Measurements from ENCODE around the gene KRTAP9-7. TPM values are rescaled to one million over a fixed set of nuclear protein-coding genes. Genes with fewer than 3 reads are reported as not detected.

The KRTAP9-7 gene
- total RNA-seq, 1 experiment from 2014 or later = not detected

DNA sequence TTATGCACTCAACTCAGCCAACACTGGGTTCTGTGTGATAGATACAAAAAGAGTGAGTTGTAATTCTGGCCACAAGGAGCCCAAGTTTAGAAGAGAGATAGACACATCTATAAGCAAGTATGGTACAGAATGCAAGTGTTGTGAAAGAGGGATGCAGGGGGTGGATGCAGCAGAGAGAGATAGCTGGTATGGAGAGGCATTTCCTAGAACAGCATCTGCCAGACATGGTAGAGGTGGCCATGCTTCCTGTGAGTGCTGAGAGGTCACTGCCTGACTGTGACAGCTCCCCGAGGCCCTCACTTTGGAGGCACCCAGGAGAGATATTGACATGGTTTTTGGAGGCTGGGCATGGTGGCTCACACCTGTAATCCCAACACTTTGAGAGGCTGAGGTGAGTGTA is 35.6 kb downstream of the KRTAP9-7 start:
- H2BK15ac ChIP-seq (ENCODE audit: low read depth, low read length) = no peak overlapping the region
- Mint-ChIP-seq H3K27ac (no peak overlapping the region), H3K4me3 (no peak overlapping the region), H3K36me3 (ENCODE audit: insufficient read depth in 1 of 3, low read depth in 3 of 3) (no peaks in the 10 kb centered on the region), H3K4me1 (peaks cover 0 to 2% of the 10 kb centered on the region in 2 experiments; a peak in 1 of 4 replicates), H3K9me3 (no peaks in the 10 kb centered on the region), H3K27me3 (ENCODE audit: low read depth) (peaks cover 15% of the 10 kb centered on the region)
- H3K23me2 ChIP-seq (ENCODE audit: insufficient read length, low read depth, low read length, poor library complexity, severe bottlenecking) = no peaks in the 10 kb centered on the region
- H3K9me3 ChIP-seq (ENCODE audit: control insufficient read depth, low read depth, low read length) = no peaks in the 10 kb centered on the region
- H2BK120ac ChIP-seq (ENCODE audit: low read depth, low read length, poor library complexity, severe bottlenecking) = no peak overlapping the region
- H3K4me1 ChIP-seq (ENCODE audit: insufficient read depth, low read length) = no peaks in the 10 kb centered on the region; the same call in 1 of the 2 replicates
- no peak overlapping the region for H3K27ac ChIP-seq (ENCODE audit: insufficient read length, low read depth, low read length)
- H3K79me1 ChIP-seq (ENCODE audit: insufficient read depth, low read depth, low read length, poor library complexity, severe bottlenecking) = no peaks in the 10 kb centered on the region
- WGBS (ENCODE audit: extremely low coverage, insufficient read length, low lambda C conversion rate) = no CpG with 5 or more reads among the region's 1 CpG
- TF ChIP-seq CTCF (conservative IDR thresholded peaks at IDR 0.05) = no peak
- H4K5ac ChIP-seq (ENCODE audit: insufficient read length, low read depth, low read length) = no peak overlapping the region
- DNase-seq = no peak
- no peak overlapping the region for H2AFZ ChIP-seq (ENCODE audit: low read length)
- no peak overlapping the region for H3K4me2 ChIP-seq (ENCODE audit: insufficient read depth, insufficient read length, low read length)
- H3K9ac ChIP-seq (ENCODE audit: extremely low read depth, insufficient read length, low read length) = no peak overlapping the region
- H2AK5ac ChIP-seq (ENCODE audit: insufficient read length, low read length) = no peak overlapping the region
- H2BK12ac ChIP-seq (ENCODE audit: insufficient read length, low read depth, low read length) = no peak overlapping the region
- no peak overlapping the region for H4K8ac ChIP-seq (replicated peaks; ENCODE audit: insufficient read length, low read depth, low read length)
- H3K4ac ChIP-seq (ENCODE audit: low read depth, low read length) = no peak overlapping the region
- no peak overlapping the region for H4K91ac ChIP-seq (ENCODE audit: insufficient read length, low read depth, low read length)
- no peaks in the 10 kb centered on the region for H3K27me3 ChIP-seq (ENCODE audit: insufficient read depth, low read length)
- no peak overlapping the region for H2BK5ac ChIP-seq (ENCODE audit: insufficient read length, low read length)
- H3K14ac ChIP-seq (ENCODE audit: insufficient read depth, low read length) = no peak overlapping the region
- no peak overlapping the region for H2BK20ac ChIP-seq (ENCODE audit: low read depth, low read length, poor library complexity, severe bottlenecking)
- H3K56ac ChIP-seq (ENCODE audit: insufficient read length, low read depth, low read length) = no peak overlapping the region
- H3K18ac ChIP-seq (ENCODE audit: insufficient read length, low read depth, low read length) = no peak overlapping the region
- no peaks in the 10 kb centered on the region for H3K79me2 ChIP-seq (ENCODE audit: insufficient read depth, low read length)
- H4K20me1 ChIP-seq (ENCODE audit: control insufficient read depth, insufficient read depth, insufficient read length) = no peaks in the 10 kb centered on the region
- no peak overlapping the region for H3K23ac ChIP-seq (ENCODE audit: insufficient read length, low read depth, low read length)
- H3T11ph ChIP-seq (ENCODE audit: low read length) = no peak overlapping the region

Measured in H9 (cell line).